ENCODE measurements around the gene BGN.

BGN gene

DNA sequence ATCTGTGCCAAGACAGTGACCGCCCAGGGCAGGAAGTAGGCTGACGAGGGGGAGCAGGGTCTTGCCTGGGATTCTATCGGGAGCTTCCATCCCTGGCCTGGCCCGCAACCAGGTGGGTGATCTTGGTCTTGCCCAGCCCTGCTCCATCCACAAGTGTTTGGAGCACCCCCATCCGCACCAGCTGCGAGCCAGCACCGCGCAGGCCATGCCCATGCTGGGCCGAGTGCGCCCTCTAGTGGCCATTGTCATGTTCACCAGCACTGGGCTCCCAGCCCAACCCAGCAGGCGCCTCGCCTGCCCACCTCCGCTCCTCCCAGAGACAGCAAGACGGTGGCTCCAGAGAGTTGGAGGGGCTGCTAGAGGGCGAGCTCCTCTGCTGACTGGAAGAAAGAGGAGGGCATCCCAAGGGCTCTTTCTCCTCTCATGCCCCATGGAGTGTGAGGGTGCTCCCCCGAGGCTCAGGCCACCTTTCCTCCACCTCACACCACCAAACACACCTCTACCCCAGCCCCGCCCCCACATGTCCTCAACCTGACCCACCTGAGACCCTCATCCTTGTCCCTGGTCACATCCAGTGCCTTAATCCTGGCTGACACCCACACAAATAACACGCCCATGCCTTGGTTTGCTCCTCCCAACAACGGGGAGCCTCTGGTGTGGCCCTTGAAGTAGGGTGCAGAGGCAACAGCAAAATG, 12.9 kb downstream of the BGN start:
- peak; percentile 94 for DNase-seq (ENCODE audit: low spot score)

DNA sequence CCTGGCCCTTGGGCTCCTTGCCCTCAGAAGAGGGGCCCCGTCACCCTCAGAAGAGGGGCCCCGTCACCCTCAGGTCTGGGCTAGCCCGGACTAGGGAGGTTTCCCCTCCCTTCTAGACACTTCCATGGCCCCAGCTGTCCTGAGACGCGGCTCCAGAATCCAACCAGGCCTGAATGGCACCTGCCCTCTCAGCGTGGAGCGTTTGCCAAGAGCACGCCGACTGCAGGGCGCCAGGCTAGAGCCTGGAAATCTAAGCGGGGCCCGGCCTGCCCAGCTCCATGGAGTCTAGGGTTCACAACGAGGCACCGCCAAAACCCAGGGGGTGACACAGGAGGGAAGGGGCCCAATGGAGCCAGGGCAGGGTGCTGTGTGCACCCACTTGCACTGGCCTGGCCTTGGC, 14.8 kb downstream of the BGN start:
- no peak for DNase-seq (ENCODE audit: low spot score)

DNA sequence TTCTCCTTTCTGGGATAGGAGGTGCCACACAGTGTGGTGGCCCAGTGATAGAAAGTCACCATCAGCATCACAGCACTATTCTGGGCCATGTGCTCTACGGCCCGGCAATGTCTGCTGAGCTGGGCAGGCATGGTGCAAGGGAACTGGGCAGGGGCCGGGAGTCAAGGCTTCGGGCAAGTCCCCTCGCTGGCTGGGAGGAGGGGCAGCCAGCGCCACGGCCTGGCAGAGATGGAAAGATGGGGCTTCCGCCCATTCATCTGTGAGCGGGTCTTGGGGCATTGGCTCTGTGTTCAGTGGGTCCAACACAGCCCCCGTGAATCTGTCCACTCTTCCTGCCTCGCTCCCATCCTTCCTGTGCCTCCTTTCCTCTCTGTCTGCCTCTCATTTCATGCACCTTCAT, 15.6 kb downstream of the BGN start:
- DNase-seq (ENCODE audit: low spot score): no peak

DNA sequence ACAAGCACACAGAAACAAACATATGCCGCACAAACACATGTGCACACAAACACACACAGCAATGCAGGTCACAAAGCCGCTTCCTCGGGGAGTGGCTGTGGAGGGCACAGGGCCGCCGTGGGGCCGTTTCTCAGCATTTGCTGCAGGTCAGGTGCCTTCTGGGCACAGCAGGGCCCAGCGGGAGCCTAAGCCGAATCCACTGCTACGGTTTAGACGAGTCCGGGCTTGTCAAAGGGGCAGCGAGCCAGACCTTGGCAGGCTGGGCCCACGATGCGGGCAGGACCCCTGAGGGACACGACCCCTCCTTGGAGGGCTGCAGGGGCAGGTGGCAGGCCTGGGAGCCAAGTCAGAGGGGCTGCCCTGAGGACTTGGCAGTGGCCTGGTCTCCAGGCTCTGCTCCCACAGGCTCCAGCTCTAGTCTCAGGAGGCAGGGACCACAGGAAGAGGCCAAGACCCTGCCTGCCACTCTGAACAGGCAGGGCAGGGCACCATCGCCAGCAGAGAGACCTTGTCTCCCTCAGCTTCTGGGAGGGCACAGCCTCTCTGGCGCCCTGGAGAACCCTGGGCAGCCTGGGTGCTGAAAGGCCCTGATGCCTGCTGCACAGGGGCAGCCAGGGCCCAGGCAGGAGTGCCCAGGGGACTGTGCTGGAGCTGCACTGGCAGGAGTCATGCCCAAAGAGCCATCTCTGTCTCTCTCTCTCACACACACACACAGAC, 17.2 kb downstream of the BGN start:
- no peak for DNase-seq (ENCODE audit: low spot score)

DNA sequence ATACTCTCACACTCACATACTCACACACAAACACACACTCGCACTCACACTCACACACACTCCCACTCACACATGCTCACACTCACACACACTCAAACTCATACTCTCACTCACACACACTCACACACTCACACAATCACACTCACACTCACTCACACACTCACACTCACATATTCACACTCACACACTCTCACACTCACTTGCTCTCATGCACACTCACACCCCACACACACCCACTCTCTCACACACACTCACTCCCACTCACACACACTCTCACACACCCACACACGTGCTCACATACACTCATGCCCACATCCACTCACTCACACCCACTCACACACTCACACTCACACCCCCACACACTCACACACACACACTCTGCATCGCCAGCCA, 17.7 kb downstream of the BGN start:
- no peak for DNase-seq (ENCODE audit: low spot score)

DNA sequence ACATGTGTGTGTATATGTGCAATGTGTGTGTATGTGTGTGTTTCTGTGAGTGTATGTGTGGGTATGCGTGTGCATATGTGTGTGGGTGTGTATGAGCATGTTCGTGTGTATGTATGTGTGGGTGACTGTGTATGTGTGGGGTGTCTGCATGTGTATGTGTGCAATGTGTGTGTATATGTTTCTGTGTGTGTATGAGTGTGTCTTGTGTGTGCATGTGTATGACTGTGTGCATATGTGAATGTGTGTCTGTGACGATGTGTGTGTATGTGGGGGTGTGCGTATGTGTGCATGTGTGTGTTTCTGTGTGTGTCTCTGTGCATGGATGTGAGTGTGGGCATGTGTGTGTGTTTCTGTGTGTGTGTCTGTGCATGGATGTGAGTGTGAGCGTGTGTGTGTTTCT, 18.5 kb downstream of the BGN start:
- DNase-seq (ENCODE audit: low spot score): no peak

DNA sequence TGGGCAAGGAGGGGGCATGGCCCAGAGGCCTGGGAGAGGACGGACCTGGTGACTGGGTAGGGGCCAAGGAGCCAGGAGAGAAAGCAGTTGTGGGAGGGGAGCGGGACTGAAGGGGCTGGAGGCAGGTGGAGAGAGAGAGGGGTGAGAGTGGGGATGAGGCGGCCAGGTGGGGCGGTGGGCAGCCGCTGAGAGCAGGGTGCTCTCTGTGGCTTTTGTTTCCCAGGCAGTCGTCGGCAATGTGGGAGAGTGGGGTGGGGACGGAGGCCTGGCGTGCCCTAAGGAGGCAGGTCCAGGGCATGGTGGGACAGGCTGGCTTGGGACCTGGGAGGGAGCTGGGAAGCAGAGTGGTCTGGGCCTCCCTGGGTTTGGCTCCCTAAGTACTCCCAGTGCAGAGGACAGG, 19.5 kb downstream of the BGN start:
- no peak for DNase-seq (ENCODE audit: low spot score)

DNA sequence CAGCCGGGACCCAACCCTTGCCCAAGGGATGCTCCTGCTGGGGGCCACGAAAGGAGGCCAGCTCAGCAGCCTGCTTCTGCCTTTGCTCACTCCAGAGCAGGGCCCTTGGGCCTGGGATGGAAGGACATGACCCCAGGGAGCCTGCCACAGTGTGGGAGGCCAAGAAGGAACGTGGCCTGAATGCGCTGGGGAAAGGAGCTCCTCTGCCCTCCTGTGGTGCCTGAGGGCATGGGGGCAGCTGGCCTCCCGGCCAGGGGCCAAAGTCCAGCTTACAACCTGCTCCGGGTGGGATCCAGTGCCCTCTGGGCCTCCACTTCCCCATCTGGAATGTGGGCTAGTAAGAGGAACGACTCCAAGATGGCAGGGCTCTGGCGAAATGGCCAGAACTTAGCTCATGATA, 20.7 kb downstream of the BGN start:
- DNase-seq (ENCODE audit: low spot score): no peak

DNA sequence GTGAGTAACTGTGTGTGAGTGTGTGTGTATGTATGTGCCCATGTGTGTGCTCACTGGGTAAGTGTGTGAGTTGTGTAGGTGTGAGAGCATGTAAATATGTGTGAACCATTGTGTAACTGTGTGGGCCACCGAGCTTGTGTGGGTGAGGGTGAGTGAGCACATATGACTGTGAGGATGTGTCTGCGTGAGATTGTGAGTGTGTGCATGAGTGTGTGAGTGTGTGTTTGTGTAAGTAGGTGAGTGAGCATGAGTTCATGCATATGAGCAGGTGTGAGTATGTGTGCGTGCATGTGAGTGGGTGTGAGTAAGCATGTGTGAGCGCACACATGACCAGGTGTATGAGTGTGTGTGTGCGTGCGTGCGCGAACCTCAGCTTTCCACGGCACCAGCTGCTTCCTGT, 21.3 kb downstream of the BGN start:
- no peak for DNase-seq (ENCODE audit: low spot score)

DNA sequence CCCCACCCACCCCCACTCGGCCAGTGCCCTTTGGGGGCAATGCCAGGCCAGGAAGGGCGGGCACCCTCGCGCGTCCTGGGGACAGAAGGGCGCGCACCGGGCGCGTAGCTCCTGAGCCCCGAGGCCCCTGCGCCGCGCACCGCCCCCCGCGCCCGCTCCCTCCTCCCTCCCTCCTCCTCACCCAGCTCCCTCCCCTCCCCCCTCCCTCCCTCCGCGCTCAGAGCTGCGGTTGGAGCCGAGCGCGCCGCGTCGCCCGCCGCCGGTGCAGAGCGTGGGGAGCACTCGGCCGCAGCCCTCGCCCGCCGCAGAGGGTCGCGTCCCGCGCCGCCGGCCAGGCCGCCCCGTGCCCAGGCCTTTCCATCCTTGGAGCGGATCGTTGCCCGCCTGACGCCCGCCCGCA, 22.6 kb downstream of the BGN start, which contains the start of gene ATP2B3:
Gene ATP2B3 (plus strand): TSS at position 220 of the 400 bp plus-strand sequence. CDS start 18,606 bp downstream, outside the sequence.
- no peak for DNase-seq (ENCODE audit: low spot score)

DNA sequence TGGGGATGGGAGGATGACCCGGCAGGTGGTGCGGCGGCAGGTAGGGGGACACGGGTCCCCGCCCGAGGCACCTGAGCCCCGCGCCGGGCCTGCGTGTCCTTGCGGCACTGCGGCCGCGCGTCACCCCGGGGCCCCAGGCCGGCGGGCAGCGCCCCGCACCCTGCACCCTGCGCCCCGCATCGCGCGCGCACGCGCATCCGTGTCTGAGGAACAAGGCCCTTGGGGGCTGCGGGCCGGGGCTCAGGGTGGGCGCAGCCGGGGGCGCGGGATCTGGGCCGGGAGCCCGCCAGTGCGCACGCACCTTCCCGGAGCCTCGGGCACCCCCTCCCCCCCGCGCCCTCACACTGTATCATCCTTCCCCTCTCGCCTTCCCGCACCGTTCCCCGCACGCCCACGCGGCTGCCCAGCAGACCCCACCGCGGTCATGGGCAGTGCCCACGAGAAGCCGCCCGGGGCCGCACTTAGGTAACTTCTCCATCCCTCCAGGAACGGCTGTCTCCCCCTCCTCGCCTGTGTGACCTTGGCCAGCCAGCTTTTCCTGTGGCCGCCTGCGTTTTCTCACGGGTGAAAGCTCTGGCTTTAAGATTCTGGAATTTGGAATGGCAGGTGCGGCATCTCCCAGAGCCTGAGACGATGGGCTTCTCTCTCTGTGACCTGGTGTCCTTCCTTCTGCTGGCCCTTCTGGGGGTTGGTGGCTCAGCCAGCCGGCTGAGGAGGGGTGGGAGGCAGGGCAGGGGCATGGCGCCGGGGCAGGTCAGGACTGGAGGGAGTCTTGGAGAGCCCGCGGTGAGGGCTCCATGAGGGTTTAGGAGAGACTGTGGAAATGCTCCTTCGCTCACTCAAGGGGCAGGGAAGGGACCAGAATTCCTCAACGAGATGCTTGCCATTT, 23.4 kb downstream of the BGN start:
- no peak for DNase-seq (ENCODE audit: low spot score)

DNA sequence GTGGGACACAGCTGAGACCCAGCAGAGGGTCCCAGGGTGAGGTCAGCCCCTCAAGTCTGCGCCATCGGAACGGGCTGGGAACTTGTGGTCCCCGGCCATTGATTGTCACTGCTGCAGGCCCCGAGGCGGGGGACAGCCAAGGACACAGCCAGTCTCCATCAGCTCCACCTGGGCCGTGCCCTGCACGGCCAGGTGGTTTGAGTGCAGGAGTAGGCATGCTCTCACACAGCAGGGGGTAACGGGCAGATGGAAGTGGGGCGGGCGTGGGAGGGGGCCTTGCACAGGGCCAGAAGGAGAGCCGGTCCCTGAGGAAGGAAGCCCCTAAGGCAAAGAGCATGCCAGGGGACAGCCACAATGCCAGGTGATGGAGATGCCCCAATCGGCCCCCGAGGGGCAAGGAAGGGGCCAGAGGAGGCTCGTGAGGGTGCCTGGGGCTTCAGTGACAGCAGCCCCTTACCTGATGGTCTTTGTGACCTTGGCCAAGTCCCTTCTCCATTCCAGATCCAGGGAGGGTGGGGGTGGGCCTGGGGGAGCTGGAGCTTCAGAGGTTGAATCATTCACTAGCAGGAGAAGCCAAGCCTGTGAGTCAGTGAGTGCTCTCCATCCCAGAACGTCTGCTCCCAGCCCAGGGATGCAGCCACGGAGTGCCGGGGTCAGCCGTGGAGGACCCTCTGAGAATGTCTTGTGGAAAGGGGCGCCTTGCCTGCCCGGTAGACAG, 24.9 kb downstream of the BGN start:
- DNase-seq (ENCODE audit: low spot score): no peak

DNA sequence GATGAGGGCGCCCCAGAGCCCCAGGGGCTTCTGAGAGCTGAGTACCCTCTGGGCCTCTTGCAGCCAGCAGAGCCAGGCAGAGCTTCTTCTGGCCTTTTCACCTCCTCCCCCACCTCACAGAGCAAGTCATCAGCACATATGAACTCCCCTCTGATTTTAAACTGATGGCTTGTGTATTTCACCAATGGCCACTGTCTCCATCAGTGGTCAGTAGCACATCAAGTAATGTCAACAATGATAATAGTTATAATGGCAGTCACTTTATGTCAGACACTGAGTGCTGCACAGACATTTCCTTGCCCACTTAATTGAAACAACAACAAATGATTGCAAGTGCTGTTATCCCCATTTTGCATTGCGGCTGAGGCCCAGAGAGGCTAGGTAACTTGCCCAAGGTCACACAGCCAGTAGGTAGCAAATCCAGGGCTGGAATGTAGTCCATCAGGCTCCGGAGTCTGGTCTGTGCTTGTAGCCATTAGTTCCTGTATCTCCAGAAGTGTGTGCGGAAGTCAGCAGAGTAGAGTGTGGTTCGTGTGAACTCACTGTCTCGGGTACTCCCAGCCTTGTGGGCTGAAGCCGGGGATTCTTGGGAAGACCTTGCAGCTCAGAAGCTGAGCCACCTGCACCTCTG, 25.6 kb downstream of the BGN start:
- no peak for DNase-seq (ENCODE audit: low spot score)

DNA sequence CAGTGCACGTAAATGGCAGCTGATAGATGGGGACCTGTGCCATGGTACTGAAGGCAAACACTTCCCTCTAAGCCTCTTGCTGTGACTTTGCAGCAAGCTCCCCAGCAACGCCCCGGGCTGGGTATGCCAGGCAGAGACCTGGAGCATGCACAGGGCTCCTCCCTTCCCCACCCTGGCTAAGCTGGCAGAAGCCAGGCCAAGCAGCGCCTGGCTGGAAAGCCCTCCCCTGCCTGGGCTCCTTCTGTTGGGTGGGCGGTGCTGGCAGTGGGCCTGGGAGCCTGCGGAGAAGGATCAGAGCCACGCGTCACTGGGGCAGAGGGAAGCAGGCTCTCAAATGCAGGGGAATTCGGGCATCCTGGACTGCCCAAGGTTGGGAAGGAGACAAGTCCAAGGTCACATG, 26.3 kb downstream of the BGN start:
- DNase-seq (ENCODE audit: low spot score): no peak

DNA sequence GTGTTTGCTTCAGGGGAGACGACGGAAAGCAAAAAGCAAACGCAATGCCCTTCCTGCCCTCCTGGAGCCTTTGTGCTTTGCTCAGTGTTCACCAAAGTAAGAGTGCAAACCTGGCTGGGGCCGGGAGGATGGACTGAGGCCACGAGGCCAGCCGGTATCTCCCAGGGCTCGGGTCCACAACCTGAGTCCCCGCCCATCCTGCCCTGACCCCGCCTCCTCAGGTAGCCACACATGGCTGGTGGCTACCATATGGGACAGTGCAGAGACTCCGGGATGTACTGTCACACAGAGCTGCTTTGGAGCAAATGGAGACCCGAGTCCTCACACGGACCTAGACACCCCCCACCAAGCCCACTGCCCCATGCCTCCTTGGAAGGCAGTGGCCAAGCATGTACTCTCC, 27.5 kb downstream of the BGN start:
- DNase-seq (ENCODE audit: low spot score): no peak

DNA sequence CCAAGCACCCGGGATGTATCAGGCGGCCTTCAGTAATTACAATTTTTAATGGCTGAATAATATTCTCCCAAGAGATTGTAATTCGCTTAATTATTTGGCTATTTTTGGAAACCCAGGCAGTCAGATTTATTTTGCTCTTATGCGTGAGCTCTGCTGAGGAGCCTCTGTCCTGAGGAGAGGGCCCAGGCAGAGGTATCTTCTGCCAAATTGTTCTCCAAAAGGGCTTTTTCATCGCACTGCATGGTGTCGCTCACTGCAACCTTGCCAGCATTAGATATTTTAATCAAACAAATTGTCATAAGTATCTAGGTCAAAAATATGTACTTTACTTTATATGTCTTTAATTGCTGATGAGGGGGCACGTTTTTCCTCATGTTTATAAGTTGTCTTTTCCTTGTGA, 28.5 kb downstream of the BGN start:
- DNase-seq (ENCODE audit: low spot score): no peak

DNA sequence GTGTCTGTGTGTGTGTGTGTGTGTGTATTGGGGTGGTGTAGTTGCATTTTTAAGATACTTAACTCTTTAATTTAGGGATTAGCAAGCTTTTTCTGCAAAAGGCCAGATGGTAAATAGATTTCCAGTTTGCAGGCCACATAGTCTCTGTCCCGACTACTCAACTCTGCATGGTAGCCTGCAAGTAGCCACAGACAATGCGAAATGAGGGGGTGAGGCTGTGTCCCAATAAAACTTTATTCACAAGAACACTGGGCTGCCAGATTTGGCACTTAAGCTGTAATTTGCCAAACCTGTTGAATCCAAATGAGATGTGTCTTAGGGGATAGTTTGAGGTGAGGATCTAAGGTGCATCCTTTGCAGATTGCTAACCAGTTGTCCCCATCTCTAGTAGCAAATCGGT, 29.5 kb downstream of the BGN start:
- no peak for DNase-seq (ENCODE audit: low spot score)

DNA sequence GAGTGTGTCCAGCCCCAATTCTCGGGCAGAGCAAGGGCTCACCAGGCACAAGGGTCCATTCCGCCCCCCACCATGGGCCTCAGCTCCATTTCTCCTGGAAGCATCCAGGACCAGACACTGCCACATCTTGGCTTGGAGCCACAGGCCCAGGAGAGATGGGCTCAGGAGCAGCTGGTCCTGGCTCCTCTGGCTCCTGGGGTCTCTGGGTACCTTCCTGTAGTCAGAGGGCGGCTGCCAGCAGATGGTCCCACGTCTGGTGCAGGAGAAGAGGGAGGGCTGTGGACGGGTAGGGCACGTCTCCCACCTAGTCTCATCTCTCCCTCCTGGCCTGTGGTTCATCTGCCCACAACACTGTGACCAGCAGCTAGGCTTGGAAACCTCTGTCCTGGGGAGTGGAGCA, 30.7 kb downstream of the BGN start:
- DNase-seq (ENCODE audit: low spot score): no peak

DNA sequence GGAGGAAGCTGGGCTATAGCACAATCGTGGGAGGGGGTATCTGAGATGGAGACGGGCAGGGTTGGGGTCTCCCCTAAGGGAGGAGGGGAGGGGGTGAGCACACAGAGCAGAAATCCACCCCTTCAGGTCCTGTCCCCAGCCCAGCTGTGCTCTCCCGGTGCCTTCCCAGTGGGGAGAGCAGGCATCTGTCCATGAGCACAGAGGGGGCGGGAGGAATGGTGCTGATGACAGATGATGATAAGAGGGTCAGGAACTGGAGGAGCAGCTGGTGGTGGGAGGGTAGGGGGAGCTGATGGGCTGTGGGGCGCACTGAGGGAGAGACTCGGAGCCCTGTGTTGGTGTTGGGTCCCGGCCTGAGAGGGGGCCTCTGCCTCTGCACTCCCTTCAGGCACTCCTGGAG, 31.3 kb downstream of the BGN start:
- DNase-seq (ENCODE audit: low spot score): no peak

DNA sequence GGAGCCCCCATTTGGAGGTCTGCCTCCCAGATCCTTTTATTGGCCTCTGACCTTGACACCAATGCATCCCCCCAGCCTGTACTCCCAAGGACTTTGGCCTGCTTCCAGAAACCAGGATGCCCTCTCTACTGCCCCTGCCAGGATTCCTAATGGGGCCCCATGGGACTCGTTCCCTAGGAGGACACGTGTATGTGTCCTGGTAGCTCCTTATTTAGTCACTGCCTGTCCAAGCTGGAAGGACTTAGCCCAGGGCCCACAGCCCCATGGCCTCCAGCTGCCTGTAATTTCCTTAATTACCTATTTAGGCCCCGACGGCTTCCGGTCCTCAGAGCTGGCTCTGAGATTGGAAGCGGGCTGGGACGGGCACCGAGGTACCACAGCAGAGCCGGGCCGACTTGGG, 32.0 kb downstream of the BGN start:
- no peak for DNase-seq (ENCODE audit: low spot score)

DNA sequence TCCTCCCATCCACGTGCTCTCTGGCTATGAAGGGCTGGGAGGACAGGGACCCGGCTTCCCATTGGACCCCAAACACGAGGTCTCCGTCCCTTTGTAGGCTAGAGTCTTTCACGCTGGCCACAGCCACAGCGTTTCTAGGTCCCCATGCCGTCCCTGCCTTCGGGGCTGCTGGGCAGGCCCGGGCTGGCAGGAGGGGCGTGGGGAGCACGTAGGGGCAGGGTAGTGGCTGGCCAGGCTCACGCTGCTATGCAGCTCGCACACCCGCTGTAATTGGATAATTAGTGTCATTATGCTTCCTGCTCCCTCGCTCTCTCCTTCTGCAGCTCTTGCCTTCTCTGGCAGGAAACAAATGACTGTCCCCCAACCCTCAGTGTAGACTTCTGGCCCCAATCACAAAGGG, 32.4 kb downstream of the BGN start:
- no peak for DNase-seq (ENCODE audit: low spot score)

Measured in HuH-7 (cell line).